GM23338 (cell line): ENCODE measurements around the gene ATP6V0A4. TPM values are rescaled to one million over a fixed set of nuclear protein-coding genes. Genes with fewer than 3 reads are reported as not detected.

ENCODE experiments used
- ATAC-seq: fragments of 200-7000 bp; cut with Tn5 transposase; 3 replicates; pipeline ENCODE4 v1.9.1; 2020
- DNase-seq: peaks from one replicate; pipeline ENCODE4 v3.0.0-alpha.2; 2015; ENCODE audit warnings: low spot score
- H2AFZ ChIP-seq: fragments of 200-600 bp; sonication (generic); 2 replicates; pipeline ENCODE4 v1.8.0; 2016; ENCODE audit warnings: antibody characterized with exemption, mild to moderate bottlenecking, moderate library complexity
- H3F3A ChIP-seq: fragments of 200-600 bp; sonication (generic); replicated peaks from 2 replicates; pipeline ENCODE4 v1.8.0; 2017; ENCODE audit warnings: antibody characterized with exemption, mixed run types, low read depth
- H3K27ac ChIP-seq: fragments of 200-600 bp; sonication (generic); 2 replicates; pipeline ENCODE4 v1.6.1; 2016; ENCODE audit warnings: low read depth
- H3K27me3 ChIP-seq: fragments of 200-600 bp; sonication (generic); 2 replicates; pipeline ENCODE4 v1.8.0; 2016; ENCODE audit warnings: mild to moderate bottlenecking, mixed run types, moderate library complexity; ENCODE audit not compliant: insufficient read depth
- H3K36me3 ChIP-seq: fragments of 200-600 bp; sonication (generic); 2 replicates; pipeline ENCODE4 v1.8.0; 2016; ENCODE audit warnings: mild to moderate bottlenecking; ENCODE audit not compliant: insufficient read depth
- H3K4me1 ChIP-seq: fragments of 200-600 bp; sonication (generic); 2 replicates; pipeline ENCODE4 v1.8.0; 2016; ENCODE audit warnings: mild to moderate bottlenecking, moderate library complexity; ENCODE audit not compliant: insufficient read depth
- H3K4me2 ChIP-seq: fragments of 200-600 bp; sonication (generic); 2 replicates; pipeline ENCODE4 v1.7.1; 2017; ENCODE audit warnings: mixed run types
- H3K4me3 ChIP-seq: fragments of 200-600 bp; sonication (generic); 2 replicates; pipeline ENCODE4 v1.6.1; 2016; ENCODE audit warnings: mixed run types
- H3K79me2 ChIP-seq: fragments of 200-600 bp; sonication (generic); replicated peaks from 2 replicates; pipeline ENCODE4 v1.8.0; 2017; ENCODE audit warnings: mild to moderate bottlenecking; ENCODE audit not compliant: insufficient read depth
- H3K9me2 ChIP-seq: fragments of 200-600 bp; sonication (generic); 2 replicates; pipeline ENCODE4 v1.8.0; 2017; ENCODE audit not compliant: insufficient read depth
- H4K20me1 ChIP-seq: fragments of 200-600 bp; sonication (generic); replicated peaks from 2 replicates; pipeline ENCODE4 v1.8.0; 2017; ENCODE audit warnings: mild to moderate bottlenecking; ENCODE audit not compliant: insufficient read depth
- H3K27ac Mint-ChIP-seq: 2 replicates; pipeline ENCODE4 v1.8.0; 2020; ENCODE audit warnings: inconsistent platforms, mild to moderate bottlenecking, moderate library complexity, mixed read lengths
- H3K27me3 Mint-ChIP-seq: 3 replicates; pipeline ENCODE4 v1.8.0; 2022; ENCODE audit warnings: low read depth, mild to moderate bottlenecking, moderate library complexity, mixed read lengths, inconsistent platforms; ENCODE audit not compliant: insufficient read depth, poor library complexity
- H3K36me3 Mint-ChIP-seq: 3 replicates; pipeline ENCODE4 v1.8.0; 2021; ENCODE audit warnings: low read depth, mild to moderate bottlenecking, inconsistent platforms, moderate library complexity, mixed read lengths
- H3K4me1 Mint-ChIP-seq: 3 replicates; pipeline ENCODE4 v1.8.0; 2020; ENCODE audit warnings: mild to moderate bottlenecking, inconsistent platforms, mixed read lengths
- H3K4me3 Mint-ChIP-seq: 3 replicates; pipeline ENCODE4 v1.8.0; 2021; ENCODE audit warnings: moderate library complexity, mild to moderate bottlenecking, inconsistent platforms, mixed read lengths
- H3K9me3 Mint-ChIP-seq: 3 replicates; pipeline ENCODE4 v1.8.0; 2020; ENCODE audit warnings: moderate library complexity, mild to moderate bottlenecking, inconsistent platforms, mixed read lengths
- CREB1 ChIP-seq: fragments of 250-450 bp; sonication (Bioruptor Pico); IDR thresholded peaks from 2 replicates; pipeline ENCODE4 v1.5.0; 2020; ENCODE audit warnings: low read depth, mild to moderate bottlenecking, moderate library complexity
- EZH2 ChIP-seq: fragments of 200-600 bp; sonication (generic); IDR thresholded peaks from one replicate; pipeline ENCODE4 v1.8.0; 2017; ENCODE audit warnings: antibody characterized with exemption, mild to moderate bottlenecking, low read depth; ENCODE audit not compliant: unreplicated experiment
- EZH2phosphoT487 ChIP-seq: fragments of 200-600 bp; sonication (generic); IDR thresholded peaks from one replicate; pipeline ENCODE4 v1.8.1; 2018; ENCODE audit warnings: antibody characterized with exemption; ENCODE audit not compliant: unreplicated experiment
- NANOG ChIP-seq: IDR thresholded peaks from 2 replicates; pipeline ENCODE4 v1.6.1; 2016; ENCODE audit warnings: antibody characterized with exemption, borderline replicate concordance
- POLR2AphosphoS5 ChIP-seq: IDR thresholded peaks from 2 replicates; pipeline ENCODE4 v1.6.1; 2016; ENCODE audit warnings: antibody characterized with exemption, low read depth
- ZNF114 ChIP-seq: fragments of 250-450 bp; sonication (Bioruptor Pico); IDR thresholded peaks from 2 replicates; pipeline ENCODE4 v1.5.0; 2020; ENCODE audit warnings: mild to moderate bottlenecking, moderate library complexity
- ZNF331 ChIP-seq: fragments of 250-450 bp; sonication (Bioruptor Pico); IDR thresholded peaks from 2 replicates; pipeline ENCODE4 v1.5.0; 2020; ENCODE audit warnings: low read depth, mild to moderate bottlenecking, moderate library complexity
- polyA plus RNA-seq: library from polyadenylated mRNA; unstranded; fragments of >200 nt; fragmentation: Nextera tagmentation; extraction: Ambion mirVana; gene quantifications from 2 replicates; pipeline ENCODE4 v1.2.1, GENCODE V29; 2016
- total RNA-seq: library from RNA; depleted of rRNA; stranded (reverse); fragments of >200 nt; shearing (Covaris generic); gene quantifications from 2 replicates; pipeline ENCODE4 v1.2.3, GENCODE V29; 2014
- TF ChIP-seq, protein P1 (sequence below), 2 experiments: fragments of 200-600 bp in 1 of 2; sonication (generic) in 1 of 2; conservative IDR thresholded peaks; 2 replicates each; pipeline versions ENCODE4 v1.5.1 to v1.6.1; 2016 to 2017; ENCODE audit warnings: antibody characterized with exemption in 2 of 2, low read depth in 2 of 2, mild to moderate bottlenecking in 2 of 2, moderate library complexity in 1 of 2
- TF ChIP-seq, protein P2 (sequence below): IDR thresholded peaks from 2 replicates; pipeline ENCODE4 v1.6.1; 2016; ENCODE audit warnings: antibody characterized with exemption

The ATP6V0A4 gene
- total and polyA plus RNA-seq, 2 experiments from 2014 or later = 0.10 to 1.3 TPM

DNA sequence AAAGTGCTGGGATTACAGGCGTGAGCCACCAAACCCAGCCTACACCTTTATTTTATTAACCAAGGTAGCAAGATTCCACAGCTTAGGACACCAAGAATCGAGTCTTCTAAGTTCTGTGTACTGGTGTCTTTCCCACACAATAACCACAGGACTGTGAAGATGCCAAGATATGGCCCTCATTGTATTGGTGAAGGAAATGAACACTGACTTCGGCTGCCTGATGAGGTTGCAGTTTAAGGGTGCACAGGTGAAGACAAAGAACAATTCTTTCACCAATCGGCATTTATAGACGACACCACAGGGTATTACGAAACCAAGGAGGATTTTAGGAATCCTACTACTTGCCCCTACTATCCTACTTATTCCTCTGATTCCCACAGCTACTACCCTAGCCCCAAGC lies 49.3 kb downstream of the ATP6V0A4 start:
- peaks cover 10% of the 10 kb centered on the region; the same call in 1 of the 2 replicates for H3K4me1 ChIP-seq
- H3K9me3 Mint-ChIP-seq = no peaks in the 10 kb centered on the region
- no peak overlapping the region for H2AFZ ChIP-seq
- DNase-seq (no peak), ATAC-seq (no peak)
- no peaks in the 10 kb centered on the region for H3K79me2 ChIP-seq
- no peak overlapping the region for H3K4me2 ChIP-seq
- no peak overlapping the region for H3K4me3 ChIP-seq
- H3F3A ChIP-seq = no peaks in the 10 kb centered on the region
- H3K27me3 ChIP-seq = no peaks in the 10 kb centered on the region
- H3K27me3 Mint-ChIP-seq = peaks cover 6% of the 10 kb centered on the region
- H4K20me1 ChIP-seq = no peaks in the 10 kb centered on the region
- H3K4me1 Mint-ChIP-seq = peaks cover 10% of the 10 kb centered on the region
- H3K4me3 Mint-ChIP-seq = no peak overlapping the region
- no peaks in the 10 kb centered on the region for H3K36me3 Mint-ChIP-seq
- TF ChIP-seq ZNF331 (CRISPR knock-in tag) = no peak
- no peak for TF ChIP-seq EZH2
- TF ChIP-seq POLR2AphosphoS5 = no peak
- no peak for TF ChIP-seq NANOG
- no peak for TF ChIP-seq EZH2phosphoT487
- H3K27ac ChIP-seq = no peak overlapping the region
- no peak overlapping the region for H3K27ac Mint-ChIP-seq
- H3K9me2 ChIP-seq = no peaks in the 10 kb centered on the region
- no peaks in the 10 kb centered on the region for H3K36me3 ChIP-seq

DNA sequence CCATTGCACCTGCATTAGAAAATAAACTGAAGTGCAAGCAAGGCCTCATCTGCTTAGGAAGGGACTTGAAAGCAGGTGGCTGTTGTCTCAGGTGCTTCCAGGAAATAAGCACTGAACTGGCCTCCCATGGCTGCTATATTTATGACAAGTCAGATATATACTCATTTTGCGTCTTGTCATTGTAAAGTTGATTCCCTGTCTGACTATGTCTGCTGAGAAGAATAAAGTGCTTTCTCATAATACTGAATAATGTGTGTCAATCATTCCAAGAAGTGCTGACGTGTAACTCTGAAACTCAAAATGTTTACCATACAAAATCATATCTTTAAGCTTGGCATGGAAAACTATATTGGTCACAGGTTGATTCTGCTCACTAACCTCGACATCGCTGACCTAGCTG lies 51.9 kb downstream of the ATP6V0A4 start:
- Histone ChIP-seq H3K4me2 (no peak overlapping the region), H3K9me2 (no peaks in the 10 kb centered on the region), H3K36me3 (no peaks in the 10 kb centered on the region), H3K79me2 (no peaks in the 10 kb centered on the region), H2AFZ (no peak overlapping the region), H3K4me1 (no peaks in the 10 kb centered on the region), H3K27me3 (no peaks in the 10 kb centered on the region), H4K20me1 (no peaks in the 10 kb centered on the region), H3K4me3 (no peak overlapping the region), H3K27ac (no peak overlapping the region), H3F3A (no peaks in the 10 kb centered on the region)
- TF ChIP-seq NANOG (no peak), EZH2 (no peak), POLR2AphosphoS5 (no peak), ZNF114 (no peak), ZNF331 (CRISPR knock-in tag) (no peak)
- TF ChIP-seq, protein P1, sequence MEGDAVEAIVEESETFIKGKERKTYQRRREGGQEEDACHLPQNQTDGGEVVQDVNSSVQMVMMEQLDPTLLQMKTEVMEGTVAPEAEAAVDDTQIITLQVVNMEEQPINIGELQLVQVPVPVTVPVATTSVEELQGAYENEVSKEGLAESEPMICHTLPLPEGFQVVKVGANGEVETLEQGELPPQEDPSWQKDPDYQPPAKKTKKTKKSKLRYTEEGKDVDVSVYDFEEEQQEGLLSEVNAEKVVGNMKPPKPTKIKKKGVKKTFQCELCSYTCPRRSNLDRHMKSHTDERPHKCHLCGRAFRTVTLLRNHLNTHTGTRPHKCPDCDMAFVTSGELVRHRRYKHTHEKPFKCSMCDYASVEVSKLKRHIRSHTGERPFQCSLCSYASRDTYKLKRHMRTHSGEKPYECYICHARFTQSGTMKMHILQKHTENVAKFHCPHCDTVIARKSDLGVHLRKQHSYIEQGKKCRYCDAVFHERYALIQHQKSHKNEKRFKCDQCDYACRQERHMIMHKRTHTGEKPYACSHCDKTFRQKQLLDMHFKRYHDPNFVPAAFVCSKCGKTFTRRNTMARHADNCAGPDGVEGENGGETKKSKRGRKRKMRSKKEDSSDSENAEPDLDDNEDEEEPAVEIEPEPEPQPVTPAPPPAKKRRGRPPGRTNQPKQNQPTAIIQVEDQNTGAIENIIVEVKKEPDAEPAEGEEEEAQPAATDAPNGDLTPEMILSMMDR (conservative IDR thresholded peaks at IDR 0.05; ENCODE audit: low read depth in 2 of 2) = no peak
- TF ChIP-seq, protein P2, sequence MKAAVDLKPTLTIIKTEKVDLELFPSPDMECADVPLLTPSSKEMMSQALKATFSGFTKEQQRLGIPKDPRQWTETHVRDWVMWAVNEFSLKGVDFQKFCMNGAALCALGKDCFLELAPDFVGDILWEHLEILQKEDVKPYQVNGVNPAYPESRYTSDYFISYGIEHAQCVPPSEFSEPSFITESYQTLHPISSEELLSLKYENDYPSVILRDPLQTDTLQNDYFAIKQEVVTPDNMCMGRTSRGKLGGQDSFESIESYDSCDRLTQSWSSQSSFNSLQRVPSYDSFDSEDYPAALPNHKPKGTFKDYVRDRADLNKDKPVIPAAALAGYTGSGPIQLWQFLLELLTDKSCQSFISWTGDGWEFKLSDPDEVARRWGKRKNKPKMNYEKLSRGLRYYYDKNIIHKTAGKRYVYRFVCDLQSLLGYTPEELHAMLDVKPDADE = no peak
- Mint-ChIP-seq H3K9me3 (no peaks in the 10 kb centered on the region), H3K27ac (no peak overlapping the region), H3K27me3 (peaks cover 10% of the 10 kb centered on the region), H3K36me3 (no peaks in the 10 kb centered on the region), H3K4me1 (no peaks in the 10 kb centered on the region; the same call in 2 of the 3 replicates), H3K4me3 (no peak overlapping the region)
- DNase-seq (no peak), ATAC-seq (no peak)

DNA sequence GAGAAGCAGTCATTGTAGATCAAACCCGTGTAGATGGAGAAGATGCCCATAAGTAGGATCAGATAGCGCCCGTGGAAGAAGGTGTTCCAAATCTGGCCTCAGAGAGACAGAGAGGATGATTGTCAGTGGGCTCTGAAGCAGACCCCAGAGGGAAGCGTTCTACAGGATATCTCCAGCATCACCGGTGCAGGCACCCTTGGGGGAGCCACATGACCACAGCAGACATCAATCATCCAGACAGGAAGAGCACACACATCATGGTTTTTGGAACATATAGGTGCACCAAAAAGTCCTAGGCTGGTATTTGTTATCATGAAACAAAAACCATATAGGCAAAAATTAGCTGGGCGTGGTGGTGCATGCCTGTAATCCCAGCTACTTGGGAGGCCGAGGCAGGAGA lies 52.8 kb downstream of the ATP6V0A4 start:
- Histone ChIP-seq H3K27me3 (no peaks in the 10 kb centered on the region), H3K36me3 (no peaks in the 10 kb centered on the region), H3K4me1 (no peaks in the 10 kb centered on the region), H4K20me1 (no peaks in the 10 kb centered on the region), H3K79me2 (no peaks in the 10 kb centered on the region), H3K9me2 (no peaks in the 10 kb centered on the region), H3F3A (no peaks in the 10 kb centered on the region), H2AFZ (no peak overlapping the region), H3K4me2 (no peak overlapping the region), H3K27ac (no peak overlapping the region), H3K4me3 (no peak overlapping the region)
- Mint-ChIP-seq H3K27ac (no peak overlapping the region), H3K4me1 (no peaks in the 10 kb centered on the region), H3K36me3 (no peaks in the 10 kb centered on the region), H3K9me3 (no peaks in the 10 kb centered on the region), H3K4me3 (no peak overlapping the region), H3K27me3 (peaks cover 10% of the 10 kb centered on the region)
- DNase-seq (no peak), ATAC-seq (no peak)
- no peak for TF ChIP-seq NANOG
- no peak for TF ChIP-seq CREB1 (CRISPR knock-in tag)
- no peak for TF ChIP-seq ZNF114
- TF ChIP-seq, protein P2 = no peak
- no peak for TF ChIP-seq POLR2AphosphoS5
